ENCODE results near the gene DVL2. TPM values are rescaled to one million over a fixed set of nuclear protein-coding genes. Genes with fewer than 3 reads are reported as not detected.

The DVL2 gene
- polyA plus RNA-seq, 3 donors from 2014 or later: 19.4 to 28.5 (median 25.2) TPM

- peaks cover 12 to 21% (median 14%) of the 10 kb centered on the region in 3 donors for H3K27me3 Mint-ChIP-seq (ENCODE audit: low read depth in 3 of 3)
- no peak for DNase-seq
- no peaks in the 10 kb centered on the region for H3K36me3 Mint-ChIP-seq
- peak overlapping the region in 3 of 5 donors; percentile 21 to 50 (median 42) for H3K4me3 Mint-ChIP-seq
- no peaks in the 10 kb centered on the region for H3K9me3 Mint-ChIP-seq
- peaks cover 56 to 58% of the 10 kb centered on the region in 2 donors for H3K4me1 Mint-ChIP-seq
- H3K27ac Mint-ChIP-seq: peak overlapping the region in 1 of 6 donors; percentile 4
Measured at GRCh38 chr17:7218166-7218565, 16.2 kb downstream of the DVL2 start.

- peak overlapping the region in 1 of 5 donors; percentile 50 for H3K4me3 Mint-ChIP-seq
- H3K27ac Mint-ChIP-seq: peak overlapping the region in 1 of 6 donors; percentile 35
- H3K9me3 Mint-ChIP-seq: no peaks in the 10 kb centered on the region
- H3K27me3 Mint-ChIP-seq (ENCODE audit: low read depth in 3 of 3): peaks cover 12 to 22% (median 15%) of the 10 kb centered on the region in 3 donors
- H3K4me1 Mint-ChIP-seq: peaks cover 56 to 58% of the 10 kb centered on the region in 2 donors
- no peak for DNase-seq
- no peaks in the 10 kb centered on the region for H3K36me3 Mint-ChIP-seq
Measured at GRCh38 chr17:7217113-7217987, 17.0 kb downstream of the DVL2 start.

- Mint-ChIP-seq H3K27me3 (ENCODE audit: low read depth in 3 of 3) (peaks cover 17 to 23% (median 18%) of the 10 kb centered on the region in 3 donors), H3K27ac (peak overlapping the region in 3 of 6 donors; percentile 40 to 81 (median 76))
Measured at GRCh38 chr17:7216242-7217112, 17.8 kb downstream of the DVL2 start.

DNA sequence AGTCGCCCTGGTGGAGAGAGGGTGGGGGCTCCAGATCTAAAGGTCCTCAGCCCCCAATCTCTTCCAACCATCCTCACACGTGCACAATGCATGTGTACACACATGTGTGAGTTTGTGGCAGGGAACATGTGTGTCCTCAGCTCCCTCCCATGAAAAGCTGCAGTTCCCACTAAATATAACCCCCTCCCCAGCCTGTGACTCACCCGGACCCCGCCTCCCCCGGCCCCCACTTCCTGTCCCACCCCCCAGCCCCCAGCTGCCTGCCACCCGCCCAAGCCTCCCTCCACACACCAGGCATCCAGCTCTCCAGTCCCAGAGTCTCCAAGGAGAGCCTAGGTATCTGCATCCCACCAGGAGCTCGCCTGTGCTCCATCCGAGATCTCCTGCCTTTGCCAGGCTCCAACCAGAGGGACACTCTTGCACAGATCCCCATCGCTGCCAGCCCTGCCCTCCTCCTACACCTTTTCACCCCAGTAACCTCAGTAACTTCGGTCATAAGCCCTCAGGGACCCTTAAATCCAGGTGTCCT, 18.6 kb downstream of the DVL2 start:
- Mint-ChIP-seq H3K4me1 (peaks cover 47 to 49% of the 10 kb centered on the region in 2 donors), H3K9me3 (no peaks in the 10 kb centered on the region), H3K27me3 (ENCODE audit: low read depth in 3 of 3) (peaks cover 17 to 23% (median 18%) of the 10 kb centered on the region in 3 donors)

More at GRCh38 chr17:7216242-7217112, 17.8 kb downstream of the DVL2 start:
- Mint-ChIP-seq H3K36me3 (no peaks in the 10 kb centered on the region), H3K4me3 (peak overlapping the region in 3 of 5 donors; percentile 2 to 27 (median 7)), H3K4me1 (peaks cover 55 to 56% of the 10 kb centered on the region in 2 donors), H3K9me3 (no peaks in the 10 kb centered on the region)
- DNase-seq: no peak

GRCh38 chr17:7215136-7215638, 19.1 kb downstream of the DVL2 start:
- peak overlapping the region; percentile 84 to 97 (median 96) for H3K27ac Mint-ChIP-seq
- DNase-seq: no peak
- peak overlapping the region; percentile 82 to 90 (median 87) for H3K4me3 Mint-ChIP-seq
- H3K4me1 Mint-ChIP-seq: peaks cover 42 to 44% of the 10 kb centered on the region in 2 donors
- H3K9me3 Mint-ChIP-seq: no peaks in the 10 kb centered on the region
- peaks cover 18 to 24% (median 19%) of the 10 kb centered on the region in 3 donors for H3K27me3 Mint-ChIP-seq (ENCODE audit: low read depth in 3 of 3)
- H3K36me3 Mint-ChIP-seq: no peaks in the 10 kb centered on the region

More for the DNA sequence above, 18.6 kb downstream of the DVL2 start:
- no peak for DNase-seq
- H3K27ac Mint-ChIP-seq: peak overlapping the region in 3 of 6 donors; percentile 30 to 64 (median 40)
- H3K4me3 Mint-ChIP-seq: no peak overlapping the region
- H3K36me3 Mint-ChIP-seq: no peaks in the 10 kb centered on the region

GRCh38 chr17:7214300-7215135, 19.8 kb downstream of the DVL2 start:
- Mint-ChIP-seq H3K36me3 (no peaks in the 10 kb centered on the region), H3K27ac (peak overlapping the region; percentile 84 to 97 (median 96)), H3K4me3 (peak overlapping the region; percentile 82 to 90 (median 87)), H3K27me3 (ENCODE audit: low read depth in 3 of 3) (peaks cover 18 to 24% (median 19%) of the 10 kb centered on the region in 3 donors), H3K4me1 (peaks cover 37 to 40% of the 10 kb centered on the region in 2 donors), H3K9me3 (no peaks in the 10 kb centered on the region)
- peak; percentile 97 for DNase-seq

GRCh38 chr17:7213895-7214299, 20.4 kb downstream of the DVL2 start:
- H3K36me3 Mint-ChIP-seq: no peaks in the 10 kb centered on the region

GRCh38 chr17:7211491-7212273, 22.6 kb downstream of the DVL2 start:
- Mint-ChIP-seq H3K36me3 (no peaks in the 10 kb centered on the region), H3K27me3 (ENCODE audit: low read depth in 3 of 3) (peaks cover 20 to 25% (median 22%) of the 10 kb centered on the region in 3 donors), H3K4me1 (peaks cover 28 to 29% of the 10 kb centered on the region in 2 donors), H3K27ac (peak overlapping the region in 3 of 6 donors; percentile 27 to 65 (median 62)), H3K4me3 (no peak overlapping the region), H3K9me3 (no peaks in the 10 kb centered on the region)
- DNase-seq: no peak

More at GRCh38 chr17:7213895-7214299, 20.4 kb downstream of the DVL2 start:
- peaks cover 18 to 24% (median 19%) of the 10 kb centered on the region in 3 donors for H3K27me3 Mint-ChIP-seq (ENCODE audit: low read depth in 3 of 3)
- H3K4me1 Mint-ChIP-seq: peaks cover 31 to 34% of the 10 kb centered on the region in 2 donors
- H3K27ac Mint-ChIP-seq: peak overlapping the region; percentile 84 to 97 (median 96)
- peak overlapping the region; percentile 82 to 90 (median 87) for H3K4me3 Mint-ChIP-seq
- H3K9me3 Mint-ChIP-seq: no peaks in the 10 kb centered on the region
- no peak for DNase-seq

DNA sequence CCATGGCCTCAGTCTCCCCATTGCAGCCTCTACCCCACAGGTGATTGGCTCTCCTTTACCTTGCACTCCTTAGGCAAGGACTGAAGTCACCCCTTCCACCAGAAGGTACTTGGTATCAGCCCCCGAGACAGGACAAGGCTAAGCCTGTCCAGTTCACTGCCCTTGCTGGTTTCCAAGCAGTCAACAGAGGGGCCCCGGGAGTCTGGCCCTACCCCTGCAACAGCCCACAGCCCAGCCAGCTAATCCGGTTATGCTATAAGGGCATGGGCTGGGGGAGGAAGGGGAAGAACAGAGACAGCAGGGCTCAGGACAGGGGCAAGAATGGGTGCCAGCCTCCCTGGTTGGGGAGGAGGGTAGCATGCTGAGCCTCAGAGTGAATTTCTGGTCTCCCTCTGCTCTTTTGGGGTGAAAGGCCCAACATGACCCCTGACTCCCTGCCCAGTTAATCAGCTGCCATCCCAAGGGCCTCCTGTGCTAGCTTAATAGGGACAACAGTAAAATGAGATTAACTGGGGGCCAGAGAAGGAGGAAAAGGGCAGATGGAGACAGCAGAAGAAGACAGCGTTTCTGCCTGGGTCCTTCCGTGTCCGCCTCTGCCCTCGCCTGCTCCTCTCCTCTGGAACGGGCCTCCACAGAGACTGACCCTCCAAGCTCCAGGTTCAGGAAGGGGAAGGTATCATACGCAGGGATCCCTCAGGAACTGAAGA, 25.4 kb downstream of the DVL2 start:
- H3K36me3 Mint-ChIP-seq: no peaks in the 10 kb centered on the region
- peak overlapping the region in 3 of 6 donors; percentile 14 to 71 (median 68) for H3K27ac Mint-ChIP-seq
- H3K9me3 Mint-ChIP-seq: no peaks in the 10 kb centered on the region
- H3K27me3 Mint-ChIP-seq (ENCODE audit: low read depth in 3 of 3): peaks cover 25 to 27% (median 27%) of the 10 kb centered on the region in 3 donors
- H3K4me3 Mint-ChIP-seq: no peak overlapping the region
- peaks cover 31 to 34% of the 10 kb centered on the region in 2 donors for H3K4me1 Mint-ChIP-seq
- DNase-seq: no peak

- no peak for DNase-seq
- Mint-ChIP-seq H3K9me3 (no peaks in the 10 kb centered on the region), H3K4me1 (peaks cover 27 to 33% of the 10 kb centered on the region in 2 donors), H3K27me3 (ENCODE audit: low read depth in 3 of 3) (peaks cover 19 to 23% (median 20%) of the 10 kb centered on the region in 3 donors), H3K4me3 (no peak overlapping the region), H3K36me3 (no peaks in the 10 kb centered on the region), H3K27ac (peak overlapping the region in 4 of 6 donors; percentile 14 to 84 (median 70))
Measured at GRCh38 chr17:7208027-7208571, 26.2 kb downstream of the DVL2 start.
